KMS-11 (cell line): Measurements from ENCODE around the gene SHISA4.
"Not testable (repeated sequence)": the region's sequence is repeated elsewhere in the genome, so short reads cannot be mapped to it uniquely, and the experiment has no call there.

ENCODE experiments used
- H2AFZ ChIP-seq: fragments of 200-600 bp; sonication (generic); 2 replicates; pipeline ENCODE4 v1.6.1; 2016; ENCODE audit warnings: antibody characterized with exemption, mixed run types, low read depth
- H3K27ac ChIP-seq: fragments of 200-600 bp; sonication (generic); 2 replicates; pipeline ENCODE4 v1.6.1; 2016; ENCODE audit warnings: mild to moderate bottlenecking, mixed run types
- H3K27me3 ChIP-seq: fragments of 200-600 bp; sonication (generic); 2 replicates; pipeline ENCODE4 v1.6.1; 2017; ENCODE audit warnings: mild to moderate bottlenecking, low read depth, mixed run types, moderate library complexity; ENCODE audit not compliant: insufficient read depth
- H3K36me3 ChIP-seq: fragments of 200-600 bp; sonication (generic); 2 replicates; pipeline ENCODE4 v1.6.1; 2017; ENCODE audit warnings: mild to moderate bottlenecking, mixed run types; ENCODE audit not compliant: insufficient read depth
- H3K4me1 ChIP-seq: fragments of 200-600 bp; sonication (generic); 2 replicates; pipeline ENCODE4 v1.6.1; 2016; ENCODE audit warnings: mild to moderate bottlenecking, low read depth, mixed run types; ENCODE audit not compliant: poor library complexity, severe bottlenecking
- H3K4me2 ChIP-seq: fragments of 200-600 bp; sonication (generic); 2 replicates; pipeline ENCODE4 v1.7.0; 2016; ENCODE audit warnings: mild to moderate bottlenecking, mixed run types
- H3K4me3 ChIP-seq: fragments of 200-600 bp; sonication (generic); IDR thresholded peaks from 2 replicates; pipeline ENCODE4 v1.6.1; 2017; ENCODE audit warnings: low read depth, low read length, mixed read lengths; ENCODE audit not compliant: insufficient read depth
- H3K79me2 ChIP-seq: fragments of 200-600 bp; sonication (generic); 2 replicates; pipeline ENCODE4 v1.6.1; 2016; ENCODE audit warnings: low read depth, mixed run types; ENCODE audit not compliant: insufficient read depth
- H3K9ac ChIP-seq: fragments of 200-600 bp; sonication (generic); 2 replicates; pipeline ENCODE4 v1.6.1; 2016; ENCODE audit warnings: mild to moderate bottlenecking, mixed run types
- H4K20me1 ChIP-seq: fragments of 200-600 bp; sonication (generic); 2 replicates; pipeline ENCODE4 v1.6.1; 2016; ENCODE audit warnings: mild to moderate bottlenecking, mixed run types; ENCODE audit not compliant: insufficient read depth
- CTCF ChIP-seq: fragments of 200-600 bp; sonication (generic); conservative IDR thresholded peaks from 2 replicates; pipeline ENCODE4 v1.6.1; 2017; ENCODE audit warnings: low read depth, mild to moderate bottlenecking, antibody characterized with exemption, low read length, moderate library complexity, mixed read lengths

Gene SHISA4

GRCh38 chr1:201888282-201889089 is at the start of gene SHISA4:
Gene SHISA4, plus strand, starts transcription at chr1:201888898. Its CDS starts 97 bp downstream, at chr1:201888995.
- H3K27me3 ChIP-seq, result no peaks in the 10 kb centered on the region
- no peaks in the 10 kb centered on the region for H3K79me2 ChIP-seq
- TF ChIP-seq CTCF, result no peak
- no peaks in the 10 kb centered on the region for H4K20me1 ChIP-seq
- H3K36me3 ChIP-seq, result no peaks in the 10 kb centered on the region
- H3K27ac ChIP-seq, result no peak within 1 kb of the TSS
- H2AFZ ChIP-seq, result no peak within 1 kb of the TSS
- no peak within 1 kb of the TSS for H3K9ac ChIP-seq
- peaks cover 20% of the 10 kb centered on the region for H3K4me1 ChIP-seq
- no peak within 1 kb of the TSS for H3K4me2 ChIP-seq
- H3K4me3 ChIP-seq, result no peak within 1 kb of the TSS

GRCh38 chr1:201839089-201839488 is 49.6 kb upstream of the SHISA4 start:
- H3K27me3 ChIP-seq, H3K36me3 ChIP-seq, H3K4me2 ChIP-seq, H3K4me3 ChIP-seq, H3K9ac ChIP-seq, H2AFZ ChIP-seq, H3K4me1 ChIP-seq, H3K27ac ChIP-seq: not testable (repeated sequence)
- Histone ChIP-seq H4K20me1 (peaks cover 57% of the 10 kb centered on the region), H3K79me2 (peaks cover 97% of the 10 kb centered on the region)

GRCh38 chr1:201840055-201840454 is 48.6 kb upstream of the SHISA4 start:
- Histone ChIP-seq H3K9ac (no peak overlapping the region), H3K79me2 (peaks cover 97% of the 10 kb centered on the region), H3K4me1 (peaks cover 7% of the 10 kb centered on the region), H3K27ac (no peak overlapping the region), H4K20me1 (peaks cover 51% of the 10 kb centered on the region), H3K36me3 (no peaks in the 10 kb centered on the region), H2AFZ (no peak overlapping the region), H3K27me3 (no peaks in the 10 kb centered on the region), H3K4me2 (no peak overlapping the region), H3K4me3 (no peak overlapping the region)
- TF ChIP-seq CTCF, result no peak

GRCh38 chr1:201840490-201840889 is 48.2 kb upstream of the SHISA4 start:
- TF ChIP-seq CTCF, result no peak
- no peaks in the 10 kb centered on the region for H3K36me3 ChIP-seq
- H3K4me2 ChIP-seq, result no peak overlapping the region
- no peak overlapping the region for H3K27ac ChIP-seq
- H3K27me3 ChIP-seq, result no peaks in the 10 kb centered on the region
- H3K4me1 ChIP-seq, result peaks cover 7% of the 10 kb centered on the region
- H2AFZ ChIP-seq, result no peak overlapping the region
- no peak overlapping the region for H3K4me3 ChIP-seq
- no peak overlapping the region for H3K9ac ChIP-seq
- peaks cover 97% of the 10 kb centered on the region for H3K79me2 ChIP-seq
- peaks cover 53% of the 10 kb centered on the region for H4K20me1 ChIP-seq

GRCh38 chr1:201841265-201841912 is 47.3 kb upstream of the SHISA4 start:
- no peak overlapping the region for H2AFZ ChIP-seq
- no peak overlapping the region for H3K4me2 ChIP-seq
- peaks cover 53% of the 10 kb centered on the region for H4K20me1 ChIP-seq
- no peak overlapping the region for H3K4me3 ChIP-seq
- H3K27me3 ChIP-seq, result no peaks in the 10 kb centered on the region
- TF ChIP-seq CTCF, result no peak
- peaks cover 97% of the 10 kb centered on the region for H3K79me2 ChIP-seq
- no peak overlapping the region for H3K9ac ChIP-seq
- peaks cover 2% of the 10 kb centered on the region for H3K4me1 ChIP-seq
- no peak overlapping the region for H3K27ac ChIP-seq
- no peaks in the 10 kb centered on the region for H3K36me3 ChIP-seq
